ENCODE results near the gene LAMA4.

GRCh38 chr6:112207776-112208175 lies 46.6 kb downstream of the LAMA4 start:
- TF ChIP-seq GATA2 (IDR thresholded peaks at IDR 0.05; ENCODE audit: low read depth, low read length) (no peak), GATA3 (IDR thresholded peaks at IDR 0.05; ENCODE audit: low read depth, low read length) (no peak)
